ENCODE measurements around the gene IFIT1.
"Not testable (repeated sequence)": the region's sequence is repeated elsewhere in the genome, so short reads cannot be mapped to it uniquely, and the experiment has no call there.

IFIT1 gene

GRCh38 chr10:89391907-89392756 is at the start of gene IFIT1:
Gene IFIT1, plus strand, starts transcription at chr10:89392623. Its CDS starts 90 bp downstream, at chr10:89392713.
- peak; percentile 29 to 86 for DNase-seq

- DNase-seq, result no peak
These were observed 49.2 kb upstream of the IFIT1 start for GRCh38 chr10:89343089-89343767.

GRCh38 chr10:89344156-89344555 is 48.3 kb upstream of the IFIT1 start:
- no peak for DNase-seq

GRCh38 chr10:89345367-89346000 is 46.9 kb upstream of the IFIT1 start:
- DNase-seq, result no peak

- no peak for DNase-seq
These were observed 45.8 kb upstream of the IFIT1 start for GRCh38 chr10:89346405-89347254.

- DNase-seq, result no peak
These were observed 44.5 kb upstream of the IFIT1 start for GRCh38 chr10:89347701-89348457.

- no peak for DNase-seq
These were observed 43.9 kb upstream of the IFIT1 start for GRCh38 chr10:89348481-89348880.

- DNase-seq, result no peak
These were observed 43.4 kb upstream of the IFIT1 start for GRCh38 chr10:89348975-89349374.

GRCh38 chr10:89350631-89351315 is 41.6 kb upstream of the IFIT1 start:
- not testable (repeated sequence) for DNase-seq

GRCh38 chr10:89351412-89351779 is 41.0 kb upstream of the IFIT1 start:
- no peak for DNase-seq

GRCh38 chr10:89351780-89352597 is 40.4 kb upstream of the IFIT1 start:
- no peak for DNase-seq

GRCh38 chr10:89352802-89353201 is 39.6 kb upstream of the IFIT1 start:
- DNase-seq, result no peak

GRCh38 chr10:89355394-89355931 is 37.0 kb upstream of the IFIT1 start:
- DNase-seq, result no peak

- no peak for DNase-seq
These were observed 35.3 kb upstream of the IFIT1 start for GRCh38 chr10:89357096-89357495.

GRCh38 chr10:89357975-89358374 is 34.4 kb upstream of the IFIT1 start:
- DNase-seq, result no peak

- no peak for DNase-seq
These were observed 32.3 kb upstream of the IFIT1 start for GRCh38 chr10:89360157-89360556.

- no peak for DNase-seq
These were observed 29.5 kb upstream of the IFIT1 start for GRCh38 chr10:89362929-89363328.

GRCh38 chr10:89363729-89364442 is 28.5 kb upstream of the IFIT1 start:
- DNase-seq, result no peak

- DNase-seq, result no peak
These were observed 27.9 kb upstream of the IFIT1 start for GRCh38 chr10:89364531-89364930.

GRCh38 chr10:89367529-89367928 is 24.9 kb upstream of the IFIT1 start:
- DNase-seq, result peak in 1 of 2 donors; percentile 53
